ENCODE results near the gene RANBP3.
"Not testable (repeated sequence)": the region's sequence is repeated elsewhere in the genome, so short reads cannot be mapped to it uniquely, and the experiment has no call there.

The RANBP3 gene

GRCh38 chr19:6006896-6007295 lies 29.0 kb upstream of the RANBP3 start:
- no peak for DNase-seq (ENCODE audit: low read depth, low spot score)

- DNase-seq (ENCODE audit: low read depth, low spot score), result not testable (repeated sequence)
These were observed 28.1 kb upstream of the RANBP3 start for GRCh38 chr19:6006070-6006446.

GRCh38 chr19:6005321-6006069 lies 27.6 kb upstream of the RANBP3 start:
- no peak for DNase-seq (ENCODE audit: low read depth, low spot score)

- no peak for DNase-seq (ENCODE audit: low read depth, low spot score)
These were observed 26.0 kb upstream of the RANBP3 start for GRCh38 chr19:6003976-6004375.

- DNase-seq (ENCODE audit: low read depth, low spot score), result no peak
These were observed 24.7 kb upstream of the RANBP3 start for GRCh38 chr19:6002591-6002990.

- DNase-seq (ENCODE audit: low read depth, low spot score), result no peak
These were observed 22.4 kb upstream of the RANBP3 start for GRCh38 chr19:6000228-6000847.

- no peak for DNase-seq (ENCODE audit: low read depth, low spot score)
These were observed 21.8 kb upstream of the RANBP3 start for GRCh38 chr19:5999693-6000092.

GRCh38 chr19:5997371-5997770 lies 19.4 kb upstream of the RANBP3 start:
- DNase-seq (ENCODE audit: low read depth, low spot score), result no peak

GRCh38 chr19:5996623-5997320 lies 18.8 kb upstream of the RANBP3 start:
- DNase-seq (ENCODE audit: low read depth, low spot score), result no peak

GRCh38 chr19:5996102-5996501 lies 18.2 kb upstream of the RANBP3 start:
- DNase-seq (ENCODE audit: low read depth, low spot score), result no peak

GRCh38 chr19:5995606-5996005 lies 17.7 kb upstream of the RANBP3 start:
- no peak for DNase-seq (ENCODE audit: low read depth, low spot score)

GRCh38 chr19:5994405-5995165 lies 16.6 kb upstream of the RANBP3 start:
- DNase-seq (ENCODE audit: low read depth, low spot score), result no peak

GRCh38 chr19:5993648-5994358 lies 15.9 kb upstream of the RANBP3 start:
- DNase-seq (ENCODE audit: low read depth, low spot score), result no peak

GRCh38 chr19:5993201-5993600 lies 15.3 kb upstream of the RANBP3 start:
- DNase-seq (ENCODE audit: low read depth, low spot score), result no peak

GRCh38 chr19:5992756-5993155 lies 14.8 kb upstream of the RANBP3 start:
- DNase-seq (ENCODE audit: low read depth, low spot score), result no peak

GRCh38 chr19:5991244-5991838 lies 13.4 kb upstream of the RANBP3 start:
- DNase-seq (ENCODE audit: low read depth, low spot score), result no peak

GRCh38 chr19:5990289-5990797 lies 12.4 kb upstream of the RANBP3 start:
- DNase-seq (ENCODE audit: low read depth, low spot score), result no peak

- no peak for DNase-seq (ENCODE audit: low read depth, low spot score)
These were observed 11.6 kb upstream of the RANBP3 start for GRCh38 chr19:5989388-5990074.

GRCh38 chr19:5988517-5989387 lies 10.8 kb upstream of the RANBP3 start:
- no peak for DNase-seq (ENCODE audit: low read depth, low spot score)

Data from iPS DF 19.7 (cell line).